Suprapubic skin (tissue), 4 donors: Measurements from ENCODE around the gene ASPRV1.

Experiments used
- EP300 ChIP-seq: sonication (generic); formaldehyde crosslinking; IDR thresholded peaks from one replicate; pipeline ENCODE4 v1.6.1; 2017; ENCODE audit warnings: antibody characterized with exemption
- POLR2A ChIP-seq, 2 donors: fragments of 450-650 bp; IDR thresholded peaks; one replicate each; pipeline ENCODE4 v1.6.1; 2017; ENCODE audit warnings: antibody characterized with exemption in 2 of 2, mild to moderate bottlenecking in 2 of 2, moderate library complexity in 2 of 2
- POLR2AphosphoS5 ChIP-seq, 3 donors: sonication (generic); formaldehyde crosslinking; IDR thresholded peaks; one replicate each; pipeline ENCODE4 v1.6.1; 2017; ENCODE audit warnings: antibody characterized with exemption in 3 of 3
- TF ChIP-seq, protein P1 (sequence below), 2 donors: fragments of 200-600 bp in 1 of 2; fragments of 450-650 bp in 1 of 2; sonication (generic) in 1 of 2; IDR thresholded peaks; one replicate each; pipeline ENCODE4 v1.5.1; 2016 to 2019; ENCODE audit warnings: antibody characterized with exemption in 2 of 2, mild to moderate bottlenecking in 1 of 2, moderate library complexity in 1 of 2

DNA sequence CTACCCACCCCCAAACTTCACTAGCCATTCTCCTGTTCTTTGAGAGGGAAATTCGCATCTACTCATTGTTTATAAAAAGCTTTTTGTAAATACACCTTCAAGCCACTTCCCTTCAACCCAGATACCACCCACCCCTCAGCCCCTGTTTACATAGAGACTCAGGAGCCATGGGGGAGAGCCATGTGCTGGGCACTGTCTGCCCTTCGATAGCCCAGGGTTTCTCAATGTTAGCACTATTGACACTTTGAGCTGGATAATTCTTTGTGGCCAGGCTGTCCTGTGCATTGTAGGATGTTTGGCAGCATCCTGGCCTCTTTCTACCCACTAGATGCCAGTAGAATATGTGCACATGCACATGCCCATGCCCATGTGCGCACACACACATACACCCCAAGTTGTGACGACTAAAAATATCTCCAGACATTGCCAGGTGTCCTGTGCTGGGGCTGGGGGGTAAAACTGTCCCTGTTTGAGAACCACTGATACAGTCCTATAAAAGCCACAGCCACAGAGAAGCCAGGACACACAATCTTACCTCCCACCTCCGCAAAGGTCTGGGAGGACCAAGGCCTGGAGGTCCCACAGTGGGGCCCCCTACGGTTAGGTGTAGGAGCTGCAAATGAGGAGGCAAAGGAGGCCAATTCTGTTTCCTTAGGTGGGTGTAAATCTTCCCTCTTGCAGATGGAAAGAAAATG lies 44.5 kb upstream of the ASPRV1 start:
- TF ChIP-seq, protein P1, sequence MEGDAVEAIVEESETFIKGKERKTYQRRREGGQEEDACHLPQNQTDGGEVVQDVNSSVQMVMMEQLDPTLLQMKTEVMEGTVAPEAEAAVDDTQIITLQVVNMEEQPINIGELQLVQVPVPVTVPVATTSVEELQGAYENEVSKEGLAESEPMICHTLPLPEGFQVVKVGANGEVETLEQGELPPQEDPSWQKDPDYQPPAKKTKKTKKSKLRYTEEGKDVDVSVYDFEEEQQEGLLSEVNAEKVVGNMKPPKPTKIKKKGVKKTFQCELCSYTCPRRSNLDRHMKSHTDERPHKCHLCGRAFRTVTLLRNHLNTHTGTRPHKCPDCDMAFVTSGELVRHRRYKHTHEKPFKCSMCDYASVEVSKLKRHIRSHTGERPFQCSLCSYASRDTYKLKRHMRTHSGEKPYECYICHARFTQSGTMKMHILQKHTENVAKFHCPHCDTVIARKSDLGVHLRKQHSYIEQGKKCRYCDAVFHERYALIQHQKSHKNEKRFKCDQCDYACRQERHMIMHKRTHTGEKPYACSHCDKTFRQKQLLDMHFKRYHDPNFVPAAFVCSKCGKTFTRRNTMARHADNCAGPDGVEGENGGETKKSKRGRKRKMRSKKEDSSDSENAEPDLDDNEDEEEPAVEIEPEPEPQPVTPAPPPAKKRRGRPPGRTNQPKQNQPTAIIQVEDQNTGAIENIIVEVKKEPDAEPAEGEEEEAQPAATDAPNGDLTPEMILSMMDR (IDR thresholded peaks at IDR 0.05): no peak
- no peak for TF ChIP-seq EP300
- TF ChIP-seq POLR2A (IDR thresholded peaks at IDR 0.05): no peak
- no peak for TF ChIP-seq POLR2AphosphoS5 (IDR thresholded peaks at IDR 0.05)
